SK-N-SH (cell line): ENCODE results near the gene APP. TPM values are rescaled to one million over a fixed set of nuclear protein-coding genes. Genes with fewer than 3 reads are reported as not detected.

ENCODE experiments used
- CTCF ChIA-PET: fragments of 300-600, 350-600 bp; formaldehyde crosslinking; extraction: SDS; loops from one replicate; lab custom pipeline; 2021; lab: Yijun Ruan, JAX
- POLR2A ChIA-PET: fragments of 350-600 bp; sonication (Branson Sonifier 250); formaldehyde crosslinking; extraction: SDS; loops from one replicate; lab custom pipeline; 2020; ENCODE audit warnings: antibody characterized with exemption, inconsistent platforms; lab: Yijun Ruan, JAX
- DNase-seq: peaks from one replicate; pipeline ENCODE4 v3.0.0; 2012
- H2AFZ ChIP-seq: fragments of 200-600 bp; sonication (generic); 2 replicates; pipeline ENCODE4 v1.8.1; 2016; ENCODE audit warnings: antibody characterized with exemption, mild to moderate bottlenecking, low read depth
- H3F3A ChIP-seq: fragments of 200-600 bp; sonication (generic); replicated peaks from 2 replicates; pipeline ENCODE3; 2016; ENCODE audit warnings: antibody characterized with exemption, mild to moderate bottlenecking; ENCODE audit not compliant: insufficient read depth
- H3K27ac ChIP-seq, 2 experiments: fragments of 200-500 bp in 1 of 2; fragments of 200-600 bp in 1 of 2; sonication (Bioruptor generic) in 1 of 2; sonication (generic), shearing (Covaris generic) in 1 of 2; 2 replicates each; pipeline versions ENCODE4 v1.5.1 to v1.6.1; 2014 to 2016; ENCODE audit warnings: low read depth in 2 of 2, inconsistent platforms in 1 of 2, low read length in 1 of 2, mild to moderate bottlenecking in 1 of 2, mixed read lengths in 1 of 2
- H3K27me3 ChIP-seq: fragments of 200-600 bp; sonication (generic), shearing (Covaris generic); 2 replicates; pipeline ENCODE4 v1.6.1; 2016; ENCODE audit warnings: mixed run types; ENCODE audit not compliant: insufficient read depth
- H3K36me3 ChIP-seq, 2 experiments: fragments of 200-500 bp in 1 of 2; fragments of 200-600 bp in 1 of 2; sonication (Bioruptor generic) in 1 of 2; sonication (generic) in 1 of 2; replicated peaks in 1 of 2; 2 replicates each; pipeline versions ENCODE3 to v1.5.1; 2014 to 2016; ENCODE audit warnings: low read length in 1 of 2, mild to moderate bottlenecking in 1 of 2; ENCODE audit not compliant: insufficient read depth in 2 of 2, control insufficient read depth in 1 of 2
- H3K4me1 ChIP-seq, 2 experiments: fragments of 200-500 bp in 1 of 2; fragments of 200-600 bp in 1 of 2; sonication (Bioruptor generic) in 1 of 2; sonication (generic), shearing (Covaris generic) in 1 of 2; 2 replicates each; pipeline versions ENCODE4 v1.5.1 to v1.6.1; 2014 to 2016; ENCODE audit warnings: low read depth in 1 of 2, low read length in 1 of 2, mixed run types in 1 of 2; ENCODE audit not compliant: insufficient read depth in 2 of 2, control insufficient read depth in 1 of 2
- H3K4me2 ChIP-seq: fragments of 200-600 bp; sonication (generic), shearing (Covaris generic); 2 replicates; pipeline ENCODE4 v1.6.1; 2017; ENCODE audit warnings: mixed run types
- H3K4me3 ChIP-seq, 2 experiments: fragments of 200-500 bp in 1 of 2; fragments of 200-600 bp in 1 of 2; sonication (Bioruptor generic) in 1 of 2; sonication (generic), shearing (Covaris generic) in 1 of 2; 2 replicates each; pipeline versions ENCODE4 v1.5.1 to v1.8.1; 2014 to 2016; ENCODE audit warnings: low read depth in 2 of 2, inconsistent platforms in 1 of 2, low read length in 1 of 2, mild to moderate bottlenecking in 1 of 2, mixed read lengths in 1 of 2, moderate library complexity in 1 of 2
- H3K79me2 ChIP-seq: fragments of 200-600 bp; sonication (generic); 2 replicates; pipeline ENCODE4 v1.8.1; 2017; ENCODE audit warnings: mild to moderate bottlenecking; ENCODE audit not compliant: insufficient read depth
- H3K9ac ChIP-seq: fragments of 200-600 bp; sonication (generic); 2 replicates; pipeline ENCODE4 v1.6.1; 2017; ENCODE audit warnings: mixed run types
- H3K9me2 ChIP-seq: fragments of 200-600 bp; sonication (generic); 2 replicates; pipeline ENCODE4 v1.6.1; 2017; ENCODE audit warnings: mixed run types
- H3K9me3 ChIP-seq: fragments of 200-600 bp; sonication (generic); 2 replicates; pipeline ENCODE4 v1.6.1; 2017; ENCODE audit warnings: mixed run types, mild to moderate bottlenecking, moderate library complexity
- H4K20me1 ChIP-seq: fragments of 200-600 bp; sonication (generic); 2 replicates; pipeline ENCODE4 v1.6.1; 2017; ENCODE audit warnings: mild to moderate bottlenecking, mixed run types; ENCODE audit not compliant: insufficient read depth
- CHD2 ChIP-seq: fragments of 150-350 bp; IDR thresholded peaks from 2 replicates; pipeline ENCODE4 v1.6.1; 2018; ENCODE audit warnings: low read length; ENCODE audit not compliant: partially characterized antibody
- ELF1 ChIP-seq: IDR thresholded peaks from 2 replicates; pipeline ENCODE4 v1.4.0; 2012
- FOSL2 ChIP-seq: IDR thresholded peaks from 2 replicates; pipeline ENCODE4 v1.4.0; 2012; ENCODE audit warnings: low read depth, mild to moderate bottlenecking, moderate library complexity, borderline replicate concordance
- GATA2 ChIP-seq: sonication (generic); formaldehyde crosslinking; IDR thresholded peaks from 2 replicates; pipeline ENCODE4 v1.5.0; 2020; ENCODE audit warnings: mild to moderate bottlenecking, missing genetic modification reagents
- MXI1 ChIP-seq: IDR thresholded peaks from 2 replicates; pipeline ENCODE4 v1.6.1; 2012; ENCODE audit warnings: mild to moderate bottlenecking, low read depth, low read length, improper control_type of control experiment
- RXRA ChIP-seq: IDR thresholded peaks from 2 replicates; pipeline ENCODE4 v1.4.0; 2012; ENCODE audit warnings: low read depth, mild to moderate bottlenecking, borderline replicate concordance
- SIN3A ChIP-seq: IDR thresholded peaks from 2 replicates; pipeline ENCODE4 v1.6.1; 2012; ENCODE audit warnings: low read depth, mild to moderate bottlenecking, low read length, moderate library complexity, borderline replicate concordance
- TCF12 ChIP-seq: IDR thresholded peaks from 2 replicates; pipeline ENCODE4 v1.4.0; 2012
- TEAD4 ChIP-seq: IDR thresholded peaks from 2 replicates; pipeline ENCODE4 v1.4.0; 2012; ENCODE audit warnings: mild to moderate bottlenecking, borderline replicate concordance; ENCODE audit not compliant: insufficient read depth
- YY1 ChIP-seq: IDR thresholded peaks from 2 replicates; pipeline ENCODE4 v1.4.0; 2012; ENCODE audit warnings: low read depth, mild to moderate bottlenecking
- WGBS: methylation state at CpG from one replicate; pipeline ENCODE4 v1.1.6; 2017; ENCODE audit warnings: low lambda C conversion rate; 5-methylcytosine and 5-hydroxymethylcytosine counted together
- polyA plus RNA-seq, 3 experiments: library from polyadenylated mRNA; depleted of rRNA; stranded (reverse); fragments of >200 nt; gene quantifications; 2 replicates each; pipeline ENCODE4 v1.2.3, GENCODE V29; 2012
- TF ChIP-seq, protein P1 (sequence below): fragments of 150-350 bp; IDR thresholded peaks from 2 replicates; pipeline ENCODE4 v1.6.1; 2016; ENCODE audit warnings: mild to moderate bottlenecking, low read depth, low read length
- TF ChIP-seq, protein P2 (sequence below): IDR thresholded peaks from 2 replicates; pipeline ENCODE4 v1.6.1; 2012; ENCODE audit warnings: mild to moderate bottlenecking, low read depth, low read length, moderate library complexity
- TF ChIP-seq, protein P3 (sequence below): IDR thresholded peaks from 2 replicates; pipeline ENCODE4 v1.4.0; 2012; ENCODE audit warnings: low read depth
- TF ChIP-seq, protein P4 (sequence below): fragments of 150-350 bp; IDR thresholded peaks from 2 replicates; pipeline ENCODE4 v1.6.1; 2017; ENCODE audit warnings: antibody characterized with exemption, low read length, low read depth, borderline replicate concordance
- TF ChIP-seq, protein P5 (sequence below): IDR thresholded peaks from 2 replicates; pipeline ENCODE4 v1.4.0; 2012; ENCODE audit warnings: low read depth, borderline replicate concordance
- TF ChIP-seq, protein P6 (sequence below): IDR thresholded peaks from 2 replicates; pipeline ENCODE4 v1.4.0; 2012; ENCODE audit warnings: low read depth, borderline replicate concordance
- TF ChIP-seq, protein P7 (sequence below): IDR thresholded peaks from 2 replicates; pipeline ENCODE4; 2012

Gene APP
- polyA plus RNA-seq, 1 of the 3 experiments (the other 2 are of a cell fraction): 780 TPM

DNA sequence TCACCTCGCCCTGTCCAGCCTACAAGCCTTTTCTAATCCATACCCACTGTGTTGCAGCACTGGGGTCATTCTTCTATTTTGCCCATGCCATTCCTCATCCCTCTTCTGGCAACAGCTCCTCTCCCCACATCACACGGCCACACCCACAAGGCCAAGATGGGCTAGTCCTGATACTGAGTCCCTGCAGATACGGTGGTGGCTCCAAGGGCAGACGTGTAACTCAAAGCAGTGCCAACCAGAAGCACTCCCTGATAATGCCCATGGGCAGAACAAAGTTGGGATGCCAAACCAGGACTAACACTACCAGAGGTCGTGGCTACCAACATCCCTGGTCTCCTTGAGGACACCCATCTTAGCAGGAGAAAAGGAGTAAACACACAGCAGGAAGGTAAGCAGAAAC, 64.8 kb downstream of the APP start:
- WGBS: 92% methylated on average over 5 of the region's 5 CpGs
- CTCF ChIA-PET: no interaction called here
- H3K9me3 ChIP-seq: no peaks in the 10 kb centered on the region
- TF ChIP-seq ELF1 (no peak), FOSL2 (no peak), TEAD4 (no peak), TCF12 (no peak), SIN3A (no peak), CHD2 (no peak), YY1 (no peak), RXRA (no peak), GATA2 (CRISPR knock-in tag) (no peak), MXI1 (no peak)
- TF ChIP-seq, protein P1, sequence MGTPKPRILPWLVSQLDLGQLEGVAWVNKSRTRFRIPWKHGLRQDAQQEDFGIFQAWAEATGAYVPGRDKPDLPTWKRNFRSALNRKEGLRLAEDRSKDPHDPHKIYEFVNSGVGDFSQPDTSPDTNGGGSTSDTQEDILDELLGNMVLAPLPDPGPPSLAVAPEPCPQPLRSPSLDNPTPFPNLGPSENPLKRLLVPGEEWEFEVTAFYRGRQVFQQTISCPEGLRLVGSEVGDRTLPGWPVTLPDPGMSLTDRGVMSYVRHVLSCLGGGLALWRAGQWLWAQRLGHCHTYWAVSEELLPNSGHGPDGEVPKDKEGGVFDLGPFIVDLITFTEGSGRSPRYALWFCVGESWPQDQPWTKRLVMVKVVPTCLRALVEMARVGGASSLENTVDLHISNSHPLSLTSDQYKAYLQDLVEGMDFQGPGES: no peak
- TF ChIP-seq, protein P2, sequence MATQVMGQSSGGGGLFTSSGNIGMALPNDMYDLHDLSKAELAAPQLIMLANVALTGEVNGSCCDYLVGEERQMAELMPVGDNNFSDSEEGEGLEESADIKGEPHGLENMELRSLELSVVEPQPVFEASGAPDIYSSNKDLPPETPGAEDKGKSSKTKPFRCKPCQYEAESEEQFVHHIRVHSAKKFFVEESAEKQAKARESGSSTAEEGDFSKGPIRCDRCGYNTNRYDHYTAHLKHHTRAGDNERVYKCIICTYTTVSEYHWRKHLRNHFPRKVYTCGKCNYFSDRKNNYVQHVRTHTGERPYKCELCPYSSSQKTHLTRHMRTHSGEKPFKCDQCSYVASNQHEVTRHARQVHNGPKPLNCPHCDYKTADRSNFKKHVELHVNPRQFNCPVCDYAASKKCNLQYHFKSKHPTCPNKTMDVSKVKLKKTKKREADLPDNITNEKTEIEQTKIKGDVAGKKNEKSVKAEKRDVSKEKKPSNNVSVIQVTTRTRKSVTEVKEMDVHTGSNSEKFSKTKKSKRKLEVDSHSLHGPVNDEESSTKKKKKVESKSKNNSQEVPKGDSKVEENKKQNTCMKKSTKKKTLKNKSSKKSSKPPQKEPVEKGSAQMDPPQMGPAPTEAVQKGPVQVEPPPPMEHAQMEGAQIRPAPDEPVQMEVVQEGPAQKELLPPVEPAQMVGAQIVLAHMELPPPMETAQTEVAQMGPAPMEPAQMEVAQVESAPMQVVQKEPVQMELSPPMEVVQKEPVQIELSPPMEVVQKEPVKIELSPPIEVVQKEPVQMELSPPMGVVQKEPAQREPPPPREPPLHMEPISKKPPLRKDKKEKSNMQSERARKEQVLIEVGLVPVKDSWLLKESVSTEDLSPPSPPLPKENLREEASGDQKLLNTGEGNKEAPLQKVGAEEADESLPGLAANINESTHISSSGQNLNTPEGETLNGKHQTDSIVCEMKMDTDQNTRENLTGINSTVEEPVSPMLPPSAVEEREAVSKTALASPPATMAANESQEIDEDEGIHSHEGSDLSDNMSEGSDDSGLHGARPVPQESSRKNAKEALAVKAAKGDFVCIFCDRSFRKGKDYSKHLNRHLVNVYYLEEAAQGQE: no peak
- TF ChIP-seq, protein P3, sequence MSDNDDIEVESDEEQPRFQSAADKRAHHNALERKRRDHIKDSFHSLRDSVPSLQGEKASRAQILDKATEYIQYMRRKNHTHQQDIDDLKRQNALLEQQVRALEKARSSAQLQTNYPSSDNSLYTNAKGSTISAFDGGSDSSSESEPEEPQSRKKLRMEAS: no peak
- TF ChIP-seq, protein P4, sequence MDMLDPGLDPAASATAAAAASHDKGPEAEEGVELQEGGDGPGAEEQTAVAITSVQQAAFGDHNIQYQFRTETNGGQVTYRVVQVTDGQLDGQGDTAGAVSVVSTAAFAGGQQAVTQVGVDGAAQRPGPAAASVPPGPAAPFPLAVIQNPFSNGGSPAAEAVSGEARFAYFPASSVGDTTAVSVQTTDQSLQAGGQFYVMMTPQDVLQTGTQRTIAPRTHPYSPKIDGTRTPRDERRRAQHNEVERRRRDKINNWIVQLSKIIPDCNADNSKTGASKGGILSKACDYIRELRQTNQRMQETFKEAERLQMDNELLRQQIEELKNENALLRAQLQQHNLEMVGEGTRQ: no peak
- TF ChIP-seq, protein P5, sequence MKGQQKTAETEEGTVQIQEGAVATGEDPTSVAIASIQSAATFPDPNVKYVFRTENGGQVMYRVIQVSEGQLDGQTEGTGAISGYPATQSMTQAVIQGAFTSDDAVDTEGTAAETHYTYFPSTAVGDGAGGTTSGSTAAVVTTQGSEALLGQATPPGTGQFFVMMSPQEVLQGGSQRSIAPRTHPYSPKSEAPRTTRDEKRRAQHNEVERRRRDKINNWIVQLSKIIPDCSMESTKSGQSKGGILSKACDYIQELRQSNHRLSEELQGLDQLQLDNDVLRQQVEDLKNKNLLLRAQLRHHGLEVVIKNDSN: no peak
- TF ChIP-seq, protein P6, sequence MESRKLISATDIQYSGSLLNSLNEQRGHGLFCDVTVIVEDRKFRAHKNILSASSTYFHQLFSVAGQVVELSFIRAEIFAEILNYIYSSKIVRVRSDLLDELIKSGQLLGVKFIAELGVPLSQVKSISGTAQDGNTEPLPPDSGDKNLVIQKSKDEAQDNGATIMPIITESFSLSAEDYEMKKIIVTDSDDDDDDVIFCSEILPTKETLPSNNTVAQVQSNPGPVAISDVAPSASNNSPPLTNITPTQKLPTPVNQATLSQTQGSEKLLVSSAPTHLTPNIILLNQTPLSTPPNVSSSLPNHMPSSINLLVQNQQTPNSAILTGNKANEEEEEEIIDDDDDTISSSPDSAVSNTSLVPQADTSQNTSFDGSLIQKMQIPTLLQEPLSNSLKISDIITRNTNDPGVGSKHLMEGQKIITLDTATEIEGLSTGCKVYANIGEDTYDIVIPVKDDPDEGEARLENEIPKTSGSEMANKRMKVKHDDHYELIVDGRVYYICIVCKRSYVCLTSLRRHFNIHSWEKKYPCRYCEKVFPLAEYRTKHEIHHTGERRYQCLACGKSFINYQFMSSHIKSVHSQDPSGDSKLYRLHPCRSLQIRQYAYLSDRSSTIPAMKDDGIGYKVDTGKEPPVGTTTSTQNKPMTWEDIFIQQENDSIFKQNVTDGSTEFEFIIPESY: no peak
- TF ChIP-seq, protein P7, sequence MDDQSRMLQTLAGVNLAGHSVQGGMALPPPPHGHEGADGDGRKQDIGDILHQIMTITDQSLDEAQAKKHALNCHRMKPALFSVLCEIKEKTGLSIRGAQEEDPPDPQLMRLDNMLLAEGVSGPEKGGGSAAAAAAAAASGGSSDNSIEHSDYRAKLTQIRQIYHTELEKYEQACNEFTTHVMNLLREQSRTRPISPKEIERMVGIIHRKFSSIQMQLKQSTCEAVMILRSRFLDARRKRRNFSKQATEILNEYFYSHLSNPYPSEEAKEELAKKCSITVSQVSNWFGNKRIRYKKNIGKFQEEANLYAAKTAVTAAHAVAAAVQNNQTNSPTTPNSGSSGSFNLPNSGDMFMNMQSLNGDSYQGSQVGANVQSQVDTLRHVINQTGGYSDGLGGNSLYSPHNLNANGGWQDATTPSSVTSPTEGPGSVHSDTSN: no peak
- no peak for DNase-seq
- no peak overlapping the region for H3K4me3 ChIP-seq
- H3K9ac ChIP-seq: no peak overlapping the region
- H3K36me3 ChIP-seq: peaks cover 13 to 21% of the 10 kb centered on the region in 2 experiments
- peaks cover 57% of the 10 kb centered on the region for H3K79me2 ChIP-seq
- H3K9me2 ChIP-seq: no peaks in the 10 kb centered on the region
- no peak overlapping the region for H3K4me2 ChIP-seq
- no peak overlapping the region for H2AFZ ChIP-seq
- H4K20me1 ChIP-seq: no peaks in the 10 kb centered on the region
- POLR2A ChIA-PET: no interaction called here
- peaks cover 2% of the 10 kb centered on the region for H3F3A ChIP-seq
- H3K27me3 ChIP-seq: no peaks in the 10 kb centered on the region
- no peak overlapping the region for H3K27ac ChIP-seq
- no peaks in the 10 kb centered on the region; a peak in 1 of 4 replicates for H3K4me1 ChIP-seq
